Lower leg skin (tissue), 3 donors: ENCODE results near the gene PACS2.

Experiments used
- CTCF ChIP-seq, 3 donors: fragments of 450-650 bp; IDR thresholded peaks; one replicate each; pipeline ENCODE4 v1.5.1; 2016; ENCODE audit warnings: antibody characterized with exemption in 3 of 3, mild to moderate bottlenecking in 3 of 3, moderate library complexity in 2 of 3
- POLR2A ChIP-seq, 2 donors: fragments of 450-650 bp; IDR thresholded peaks; one replicate each; pipeline ENCODE4 v1.6.1; 2016 to 2017; ENCODE audit warnings: antibody characterized with exemption in 2 of 2, mild to moderate bottlenecking in 1 of 2, moderate library complexity in 1 of 2

- TF ChIP-seq CTCF (IDR thresholded peaks at IDR 0.05) (no peak), POLR2A (IDR thresholded peaks at IDR 0.05) (no peak)
These were observed 10.8 kb downstream of the PACS2 start for GRCh38 chr14:105325303-105325702.
